Measurements from ENCODE around the gene FCRL4.

GRCh38 chr1:157595356-157595755, 2.5 kb downstream of the FCRL4 start:
- TF ChIP-seq YY1 (IDR thresholded peaks at IDR 0.05; ENCODE audit: insufficient read depth, insufficient read length) (no peak), SUZ12 (IDR thresholded peaks at IDR 0.05; ENCODE audit: extremely low read depth, insufficient read depth, insufficient read length) (no peak)
